Measurements from ENCODE around the gene NACC1.

DNA sequence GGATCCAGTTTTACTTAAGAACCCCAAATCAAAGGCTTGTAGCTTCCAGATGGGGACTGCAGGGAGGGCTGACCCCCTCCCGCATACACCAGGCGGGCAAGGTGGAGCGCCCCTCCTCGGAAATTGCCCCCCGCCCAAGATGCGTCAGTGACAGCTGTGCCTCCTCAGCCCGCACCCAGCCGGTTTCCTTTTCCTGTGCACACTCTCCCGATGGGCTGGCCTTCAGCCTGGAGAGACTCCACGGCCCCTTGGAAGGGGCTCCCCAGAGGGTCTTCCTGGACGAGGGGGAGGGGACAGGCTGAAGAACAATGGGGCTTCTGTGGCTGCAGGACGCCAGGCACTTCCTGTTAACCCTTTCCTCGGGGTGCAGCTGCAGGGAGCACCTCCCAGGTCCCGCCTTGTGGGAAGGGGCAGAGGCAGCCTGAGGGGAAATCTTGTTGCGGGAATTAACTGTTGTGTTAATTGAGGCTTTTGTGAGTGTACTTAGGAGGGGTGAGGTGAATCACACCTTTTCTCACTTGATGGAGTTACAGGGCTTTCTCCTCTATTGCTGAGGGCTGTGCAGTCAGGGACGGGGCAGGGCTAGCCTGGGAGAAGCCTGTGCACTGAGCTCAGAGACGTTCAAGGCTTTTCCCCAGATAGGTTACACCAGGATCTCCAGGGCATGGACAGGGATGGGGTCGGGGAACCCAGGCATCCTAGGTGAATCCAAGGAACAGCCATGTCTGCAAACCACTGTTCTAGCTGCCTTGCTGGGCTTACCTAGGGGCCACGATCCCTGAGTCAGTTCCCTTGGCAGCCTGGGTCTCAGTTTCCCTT, 46.5 kb downstream of the NACC1 start:
- TF ChIP-seq, protein P1, sequence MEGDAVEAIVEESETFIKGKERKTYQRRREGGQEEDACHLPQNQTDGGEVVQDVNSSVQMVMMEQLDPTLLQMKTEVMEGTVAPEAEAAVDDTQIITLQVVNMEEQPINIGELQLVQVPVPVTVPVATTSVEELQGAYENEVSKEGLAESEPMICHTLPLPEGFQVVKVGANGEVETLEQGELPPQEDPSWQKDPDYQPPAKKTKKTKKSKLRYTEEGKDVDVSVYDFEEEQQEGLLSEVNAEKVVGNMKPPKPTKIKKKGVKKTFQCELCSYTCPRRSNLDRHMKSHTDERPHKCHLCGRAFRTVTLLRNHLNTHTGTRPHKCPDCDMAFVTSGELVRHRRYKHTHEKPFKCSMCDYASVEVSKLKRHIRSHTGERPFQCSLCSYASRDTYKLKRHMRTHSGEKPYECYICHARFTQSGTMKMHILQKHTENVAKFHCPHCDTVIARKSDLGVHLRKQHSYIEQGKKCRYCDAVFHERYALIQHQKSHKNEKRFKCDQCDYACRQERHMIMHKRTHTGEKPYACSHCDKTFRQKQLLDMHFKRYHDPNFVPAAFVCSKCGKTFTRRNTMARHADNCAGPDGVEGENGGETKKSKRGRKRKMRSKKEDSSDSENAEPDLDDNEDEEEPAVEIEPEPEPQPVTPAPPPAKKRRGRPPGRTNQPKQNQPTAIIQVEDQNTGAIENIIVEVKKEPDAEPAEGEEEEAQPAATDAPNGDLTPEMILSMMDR (IDR thresholded peaks at IDR 0.05): no peak
- TF ChIP-seq POLR2A (IDR thresholded peaks at IDR 0.05): no peak

Measured in testis (tissue), 2 donors.